Esophagus squamous epithelium (tissue), 5 donors: Measurements from ENCODE around the gene MACO1. TPM values are rescaled to one million over a fixed set of nuclear protein-coding genes. Genes with fewer than 3 reads are reported as not detected.

Experiments
- DNase-seq: peaks from one replicate; lab custom pipeline; 2025; lab: John Stamatoyannopoulos, UW
- H3K27ac ChIP-seq, 4 donors: fragments of 200-600 bp; sonication (generic); one replicate each; pipeline ENCODE4 v1.5.1; 2016 to 2019; ENCODE audit warnings: mild to moderate bottlenecking in 1 of 4
- H3K27me3 ChIP-seq, 4 donors: fragments of 200-600 bp; sonication (generic); 1 replicate in 3 of 4; 2 replicates in 1 of 4; pipeline versions ENCODE4 v1.5.1 to v1.6.0; 2017 to 2021; ENCODE audit warnings: antibody characterized with exemption in 1 of 4
- H3K36me3 ChIP-seq, 3 donors: fragments of 200-600 bp; sonication (generic); one replicate each; pipeline ENCODE4 v1.5.1; 2016 to 2019
- H3K4me1 ChIP-seq, 3 donors: fragments of 200-600 bp; sonication (generic); one replicate each; pipeline ENCODE4 v1.5.1; 2017 to 2019
- H3K4me3 ChIP-seq, 4 donors: fragments of 200-600 bp; sonication (generic); 1 replicate in 3 of 4; 2 replicates in 1 of 4; pipeline ENCODE4 v1.5.1; 2016 to 2019; ENCODE audit warnings: mild to moderate bottlenecking in 2 of 4, moderate library complexity in 1 of 4
- H3K9me3 ChIP-seq, 3 donors: fragments of 200-600 bp; sonication (generic); one replicate each; pipeline ENCODE4 v1.5.1; 2016 to 2019
- POLR2A ChIP-seq, 4 donors: fragments of 450-650 bp; IDR thresholded peaks; one replicate each; pipeline ENCODE4 v1.6.1; 2017; ENCODE audit warnings: antibody characterized with exemption in 4 of 4, mild to moderate bottlenecking in 4 of 4, moderate library complexity in 3 of 4
- WGBS, 2 donors: methylation state at CpG; one replicate each; pipeline ENCODE4 v1.1.5; 2018; 5-methylcytosine and 5-hydroxymethylcytosine counted together
- intact Hi-C: fragments of 100-400 bp; cut with DNase I; formaldehyde crosslinking; loops from one replicate; pipeline ENCODE4 v1.15.0; 2022
- total RNA-seq, 4 donors: library from RNA; depleted of rRNA; stranded (reverse); fragments of >200 nt; gene quantifications; one replicate each; pipeline ENCODE4 v1.1.0, GENCODE V29; 2016
- TF ChIP-seq, protein P1 (sequence below), 6 experiments: fragments of 450-650 bp in 4 of 6; fragments of 200-600 bp in 2 of 6; sonication (generic) in 2 of 6; IDR thresholded peaks; one replicate each; pipeline ENCODE4 v1.5.1; 2016 to 2019; ENCODE audit warnings: antibody characterized with exemption in 6 of 6, mild to moderate bottlenecking in 4 of 6, moderate library complexity in 4 of 6
- donor health status: DM: yes; HTN: yes; CAD: no.

Gene MACO1
- total RNA-seq, 4 donors from 2014 or later: 14.4 to 18.8 (median 14.9) TPM

GRCh38 chr1:25544819-25545218, 114.1 kb downstream of the MACO1 start:
- intact Hi-C loops: no loop called here
- Histone ChIP-seq H3K4me1 (peaks cover 16 to 66% (median 37%) of the 10 kb centered on the region in 3 donors), H3K9me3 (no peaks in the 10 kb centered on the region), H3K27me3 (no peaks in the 10 kb centered on the region), H3K27ac (peak overlapping the region; percentile 89 to 94 (median 90)), H3K4me3 (peak overlapping the region; percentile 74 to 90 (median 89)), H3K36me3 (no peaks in the 10 kb centered on the region)
- DNase-seq: no peak
- 22 to 26% methylated on average over 1 to 2 of the region's 6 CpGs for WGBS, 2 donors
- TF ChIP-seq, protein P1, sequence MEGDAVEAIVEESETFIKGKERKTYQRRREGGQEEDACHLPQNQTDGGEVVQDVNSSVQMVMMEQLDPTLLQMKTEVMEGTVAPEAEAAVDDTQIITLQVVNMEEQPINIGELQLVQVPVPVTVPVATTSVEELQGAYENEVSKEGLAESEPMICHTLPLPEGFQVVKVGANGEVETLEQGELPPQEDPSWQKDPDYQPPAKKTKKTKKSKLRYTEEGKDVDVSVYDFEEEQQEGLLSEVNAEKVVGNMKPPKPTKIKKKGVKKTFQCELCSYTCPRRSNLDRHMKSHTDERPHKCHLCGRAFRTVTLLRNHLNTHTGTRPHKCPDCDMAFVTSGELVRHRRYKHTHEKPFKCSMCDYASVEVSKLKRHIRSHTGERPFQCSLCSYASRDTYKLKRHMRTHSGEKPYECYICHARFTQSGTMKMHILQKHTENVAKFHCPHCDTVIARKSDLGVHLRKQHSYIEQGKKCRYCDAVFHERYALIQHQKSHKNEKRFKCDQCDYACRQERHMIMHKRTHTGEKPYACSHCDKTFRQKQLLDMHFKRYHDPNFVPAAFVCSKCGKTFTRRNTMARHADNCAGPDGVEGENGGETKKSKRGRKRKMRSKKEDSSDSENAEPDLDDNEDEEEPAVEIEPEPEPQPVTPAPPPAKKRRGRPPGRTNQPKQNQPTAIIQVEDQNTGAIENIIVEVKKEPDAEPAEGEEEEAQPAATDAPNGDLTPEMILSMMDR (IDR thresholded peaks at IDR 0.05): no peak
- TF ChIP-seq POLR2A (IDR thresholded peaks at IDR 0.05): peak in 1 of 4 donors; percentile 20

- Histone ChIP-seq H3K36me3 (no peaks in the 10 kb centered on the region), H3K4me1 (peaks cover 26 to 75% (median 47%) of the 10 kb centered on the region in 3 donors), H3K4me3 (no peak overlapping the region), H3K27me3 (no peaks in the 10 kb centered on the region), H3K9me3 (no peaks in the 10 kb centered on the region), H3K27ac (peak overlapping the region in 1 of 4 donors; percentile 14)
- no peak for TF ChIP-seq POLR2A (IDR thresholded peaks at IDR 0.05)
- TF ChIP-seq, protein P1 (IDR thresholded peaks at IDR 0.05): no peak
- WGBS, 2 donors: 40 to 75% methylated on average over 1 to 2 of the region's 3 CpGs
- DNase-seq: no peak
- intact Hi-C loops: no loop called here
Observed at GRCh38 chr1:25545767-25546166, 115.1 kb downstream of the MACO1 start.

DNA sequence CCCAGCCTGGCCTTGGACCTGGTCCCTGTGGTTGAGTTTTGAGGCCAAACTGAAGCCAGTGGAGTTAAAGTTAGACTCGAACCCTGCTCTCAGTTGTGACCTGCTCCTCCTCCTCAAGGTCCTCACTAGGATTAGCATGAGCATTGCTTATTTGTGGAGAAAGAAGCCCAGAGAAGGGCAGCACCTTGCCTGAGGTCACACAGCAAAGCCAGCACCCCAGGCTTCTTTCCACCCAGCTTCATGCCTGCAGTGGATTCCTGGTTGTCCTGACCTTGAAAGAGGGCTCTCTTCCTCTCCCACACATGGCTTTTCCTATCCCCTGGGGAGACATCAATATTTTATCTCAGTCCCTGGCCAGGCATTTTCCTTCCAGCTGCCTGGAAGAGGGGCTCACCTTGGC, 115.5 kb downstream of the MACO1 start:
- TF ChIP-seq, protein P1 (IDR thresholded peaks at IDR 0.05): no peak
- TF ChIP-seq POLR2A (IDR thresholded peaks at IDR 0.05): no peak
- H3K4me3 ChIP-seq: no peak overlapping the region
- H3K27me3 ChIP-seq: no peaks in the 10 kb centered on the region
- peak overlapping the region in 1 of 4 donors; percentile 14 for H3K27ac ChIP-seq
- DNase-seq: no peak
- H3K36me3 ChIP-seq: no peaks in the 10 kb centered on the region
- WGBS, 2 donors: 83 to 90% methylated on average over 1 of the region's 1 CpG
- intact Hi-C loops: no loop called here
- no peaks in the 10 kb centered on the region for H3K9me3 ChIP-seq
- H3K4me1 ChIP-seq: peaks cover 28 to 80% (median 49%) of the 10 kb centered on the region in 3 donors

- Histone ChIP-seq H3K36me3 (no peaks in the 10 kb centered on the region), H3K4me3 (no peak overlapping the region), H3K4me1 (peaks cover 28 to 98% (median 51%) of the 10 kb centered on the region in 3 donors), H3K27me3 (no peaks in the 10 kb centered on the region), H3K9me3 (no peaks in the 10 kb centered on the region), H3K27ac (peak overlapping the region in 1 of 4 donors; percentile 78)
- intact Hi-C loops: no loop called here
- 72 to 78% methylated on average over 4 of the region's 4 CpGs for WGBS, 2 donors
- DNase-seq: no peak
- no peak for TF ChIP-seq POLR2A (IDR thresholded peaks at IDR 0.05)
- TF ChIP-seq, protein P1 (IDR thresholded peaks at IDR 0.05): no peak
Observed at GRCh38 chr1:25548601-25549000, 117.9 kb downstream of the MACO1 start.

- Histone ChIP-seq H3K9me3 (no peaks in the 10 kb centered on the region), H3K36me3 (peaks cover 0 to 6% (median 0%) of the 10 kb centered on the region in 3 donors), H3K4me1 (peaks cover 33 to 100% (median 56%) of the 10 kb centered on the region in 3 donors), H3K27ac (peak overlapping the region; percentile 44 to 78 (median 53)), H3K27me3 (no peaks in the 10 kb centered on the region), H3K4me3 (peak overlapping the region in 1 of 4 donors; percentile 23)
- DNase-seq: no peak
- 48 to 58% methylated on average over 5 to 11 of the region's 19 CpGs for WGBS, 2 donors
- TF ChIP-seq, protein P1 (IDR thresholded peaks at IDR 0.05): no peak
- no peak for TF ChIP-seq POLR2A (IDR thresholded peaks at IDR 0.05)
- intact Hi-C loops: no loop called here
Observed at GRCh38 chr1:25549273-25550154, 118.8 kb downstream of the MACO1 start.
